K562 (cell line): ENCODE data around the gene CCDC169. TPM values are rescaled to one million over a fixed set of nuclear protein-coding genes. Genes with fewer than 3 reads are reported as not detected.

Source experiments
- CCAR2 ChIP-seq: fragments of 200-400 bp; formaldehyde crosslinking; IDR thresholded peaks from 2 replicates; pipeline ENCODE4 v1.6.1; 2017; ENCODE audit warnings: mild to moderate bottlenecking, low read depth, low read length
- CGGBP1 ChIP-seq: fragments of 250-450 bp; sonication (Bioruptor Pico); IDR thresholded peaks from 2 replicates; pipeline ENCODE4 v1.9.0; 2021; ENCODE audit warnings: mild to moderate bottlenecking
- CREB1 ChIP-seq, 2 experiments: sonication (generic) in 1 of 2; formaldehyde crosslinking in 1 of 2; IDR thresholded peaks; 2 replicates each; pipeline versions ENCODE4 v1.6.1 to v1.8.0; 2012 to 2022; ENCODE audit warnings: inconsistent platforms in 1 of 2, mild to moderate bottlenecking in 1 of 2, missing genetic modification reagents in 1 of 2, moderate library complexity in 1 of 2
- L3MBTL2 ChIP-seq: fragments of 450-650 bp; IDR thresholded peaks from 2 replicates; pipeline ENCODE4 v1.6.1; 2016; ENCODE audit warnings: mild to moderate bottlenecking, moderate library complexity
- MAFF ChIP-seq: IDR thresholded peaks from 2 replicates; pipeline ENCODE4 v1.6.1; 2012; ENCODE audit warnings: low read length, improper control_type of control experiment
- MAX ChIP-seq: sonication (generic); formaldehyde crosslinking; IDR thresholded peaks from 2 replicates; pipeline ENCODE4 v1.9.0; 2022; ENCODE audit warnings: mild to moderate bottlenecking, missing genetic modification reagents
- RAD51 ChIP-seq: fragments of 450-650 bp; IDR thresholded peaks from 2 replicates; pipeline ENCODE4 v1.7.1; 2016; ENCODE audit warnings: low read depth, mild to moderate bottlenecking, borderline replicate concordance
- RB1 ChIP-seq: fragments of 450-650 bp; IDR thresholded peaks from 2 replicates; pipeline ENCODE4 v1.6.1; 2017; ENCODE audit warnings: low read depth, mild to moderate bottlenecking
- XRCC3 ChIP-seq: fragments of 450-650 bp; IDR thresholded peaks from 2 replicates; pipeline ENCODE4 v1.6.1; 2017; ENCODE audit warnings: mild to moderate bottlenecking, moderate library complexity
- ZBTB1 ChIP-seq: sonication (generic); formaldehyde crosslinking; IDR thresholded peaks from 2 replicates; pipeline ENCODE4 v1.8.1; 2023; ENCODE audit warnings: missing genetic modification reagents, low read depth, mild to moderate bottlenecking, borderline replicate concordance
- ZBTB40 ChIP-seq, 2 experiments: fragments of 450-650 bp in 1 of 2; sonication (generic) in 1 of 2; formaldehyde crosslinking in 1 of 2; IDR thresholded peaks; 2 replicates each; pipeline versions ENCODE4 v1.7.1 to v1.9.0; 2016 to 2022; ENCODE audit warnings: inconsistent platforms in 1 of 2, mild to moderate bottlenecking in 1 of 2, missing genetic modification reagents in 1 of 2
- ZNF197 ChIP-seq: fragments of 200-800 bp; sonication (Bioruptor generic); IDR thresholded peaks from 2 replicates; pipeline ENCODE4 v1.6.1; 2016; ENCODE audit warnings: low read depth, missing genetic modification characterization, missing compliant biosample characterization
- ZNF511 ChIP-seq: sonication (generic); formaldehyde crosslinking; IDR thresholded peaks from 2 replicates; pipeline ENCODE4 v1.8.0; 2022; ENCODE audit warnings: mild to moderate bottlenecking, missing genetic modification reagents
- polyA plus RNA-seq, 8 experiments: library from polyadenylated mRNA; depleted of rRNA in 4 of 8; stranded (reverse) in 5 of 8; unstranded in 3 of 8; fragments of >200 nt; fragmentation: Nextera tagmentation in 2 of 8; fragmentation: Illumina TruSeq in 1 of 8; extraction: Ambion mirVana in 2 of 8; extraction: Trizol in 1 of 8; gene quantifications; 2 replicates each; pipeline versions ENCODE4 v1.2.1 to v1.2.3, GENCODE V29; 2011 to 2014; ENCODE audit warnings: inconsistent platforms in 1 of 8, missing spikeins in 1 of 8
- total RNA-seq, 7 experiments: library from RNA; depleted of rRNA in 6 of 7; stranded (reverse); fragments of >200 nt in 6 of 7; fragmentation: Illumina TruSeq in 2 of 7; extraction: Trizol in 2 of 7; gene quantifications; 2 replicates each; pipeline versions ENCODE4 v1.2.1 to v1.2.3, GENCODE V29; 2011 to 2021; ENCODE audit warnings: low replicate concordance in 1 of 7

The CCDC169 gene
- total and polyA plus RNA-seq, 9 of the 15 experiments (the other 6 are each of a cell fraction or from before 2014, with no cell fraction given), result 6.8 to 22.0 (median 12.4) TPM

- no peak for TF ChIP-seq ZBTB40 (IDR thresholded peaks at IDR 0.05)
- TF ChIP-seq ZBTB40 (CRISPR knock-in tag; IDR thresholded peaks at IDR 0.05), result no peak
- TF ChIP-seq MAX, result peak; percentile 74
- TF ChIP-seq XRCC3, result no peak
- peak; percentile 86 for TF ChIP-seq L3MBTL2
- 0 out of 2 replicates have a peak, but pooled peaks have one; percentile 72 for TF ChIP-seq ZNF511
- TF ChIP-seq RB1, result 0 out of 2 replicates have a peak, but pooled peaks have one; percentile 33
- TF ChIP-seq CCAR2, result no peak
- peak; percentile 15; the same call in 1 of the 2 replicates for TF ChIP-seq CREB1 (IDR thresholded peaks at IDR 0.05)
- 0 out of 2 replicates have a peak, but pooled peaks have one; percentile 31 for TF ChIP-seq CREB1 (CRISPR knock-in tag; IDR thresholded peaks at IDR 0.05)
- TF ChIP-seq RAD51, result peak; percentile 51; the same call in 1 of the 2 replicates
- no peak for TF ChIP-seq CGGBP1 (CRISPR knock-in tag)
- no peak for TF ChIP-seq MAFF
- TF ChIP-seq ZBTB1 (CRISPR knock-in tag), result peak; percentile 89
- no peak for TF ChIP-seq ZNF197 (CRISPR knock-in tag)
Measured at GRCh38 chr13:36346222-36347083, 48.8 kb upstream of the CCDC169 start, which contains the start of gene SPART (continued).
